Measurements from ENCODE around the gene XAGE5. TPM values are rescaled to one million over a fixed set of nuclear protein-coding genes. Genes with fewer than 3 reads are reported as not detected.

XAGE5 gene
- total and polyA plus RNA-seq, 2 of the 4 experiments (the other 2 are of a cell fraction) = not detected

Small RNA genes lying within 50 kb of the gene (microRNA-seq; reads per million reads assigned to microRNA genes)
- not detected for gene AC244505.6 (ENCODE audit: insufficient read depth, insufficient read length)
- gene AC244505.7 (ENCODE audit: insufficient read depth, insufficient read length) = not detected

Small RNA genes lying within 50 kb of the gene (small RNA-seq; reads per million reads assigned to genes)
- gene AC244505.6 (0 reads per million in 5 experiments), gene AC244505.7 (0 reads per million in 5 experiments)

Other genes with a start within 250 kb of the XAGE5 start
- not detected in 2 replicates for gene SSX7, start 156.4 kb upstream of the XAGE5 start, total RNA-seq (2012; rRNA removed)
- gene SSX7, start 156.4 kb upstream of the XAGE5 start, polyA plus RNA-seq (2012; rRNA removed) = not detected in 2 replicates
- not detected in 2 replicates for gene SSX2, start 104.1 kb upstream of the XAGE5 start, total RNA-seq (2012; rRNA removed)
- not detected in 2 replicates for gene SSX2, start 104.1 kb upstream of the XAGE5 start, polyA plus RNA-seq (2012; rRNA removed)
- gene SSX2B, start 60.0 kb upstream of the XAGE5 start, total RNA-seq (2012; rRNA removed) = not detected in 2 replicates
- not detected in 2 replicates for gene SSX2B, start 60.0 kb upstream of the XAGE5 start, polyA plus RNA-seq (2012; rRNA removed)
- not detected in 2 replicates for gene SPANXN5, start 13.9 kb upstream of the XAGE5 start, total RNA-seq (2012; rRNA removed)
- not detected in 2 replicates for gene SPANXN5, start 13.9 kb upstream of the XAGE5 start, polyA plus RNA-seq (2012; rRNA removed)
- gene XAGE3, start 56.8 kb downstream of the XAGE5 start, total RNA-seq (2012; rRNA removed) = not detected in 2 replicates
- not detected in 2 replicates for gene XAGE3, start 56.8 kb downstream of the XAGE5 start, polyA plus RNA-seq (2012; rRNA removed)
- gene FAM156B, start 86.0 kb downstream of the XAGE5 start, total RNA-seq (2012; rRNA removed) = 15.6 and 17.9 TPM in 2 replicates
- gene FAM156B, start 86.0 kb downstream of the XAGE5 start, polyA plus RNA-seq (2012; rRNA removed) = 44.0 and 52.4 TPM in 2 replicates
- gene FAM156A, start 147.2 kb downstream of the XAGE5 start, total RNA-seq (2012; rRNA removed) = 7.5 TPM in 2 replicates
- gene FAM156A, start 147.2 kb downstream of the XAGE5 start, polyA plus RNA-seq (2012; rRNA removed) = 35.1 and 39.2 TPM in 2 replicates
- 0.90 and 1.1 TPM in 2 replicates for gene GPR173, start 237.5 kb downstream of the XAGE5 start, total RNA-seq (2012; rRNA removed)
- gene GPR173, start 237.5 kb downstream of the XAGE5 start, polyA plus RNA-seq (2012; rRNA removed) = 5.2 and 6.1 TPM in 2 replicates

All from IMR-90 (cell line).